HG02759 (cell line): Measurements from ENCODE around the gene RNASEH2C.
"Not testable (repeated sequence)": the region's sequence is repeated elsewhere in the genome, so short reads cannot be mapped to it uniquely, and the experiment has no call there.

Experiments used
- ATAC-seq: cut with Tn5 transposase; IDR thresholded peaks from one replicate; pipeline ENCODE4 v1.9.1; 2021; ENCODE audit warnings: mild to moderate bottlenecking, moderate library complexity; ENCODE audit not compliant: unreplicated experiment

RNASEH2C gene

DNA sequence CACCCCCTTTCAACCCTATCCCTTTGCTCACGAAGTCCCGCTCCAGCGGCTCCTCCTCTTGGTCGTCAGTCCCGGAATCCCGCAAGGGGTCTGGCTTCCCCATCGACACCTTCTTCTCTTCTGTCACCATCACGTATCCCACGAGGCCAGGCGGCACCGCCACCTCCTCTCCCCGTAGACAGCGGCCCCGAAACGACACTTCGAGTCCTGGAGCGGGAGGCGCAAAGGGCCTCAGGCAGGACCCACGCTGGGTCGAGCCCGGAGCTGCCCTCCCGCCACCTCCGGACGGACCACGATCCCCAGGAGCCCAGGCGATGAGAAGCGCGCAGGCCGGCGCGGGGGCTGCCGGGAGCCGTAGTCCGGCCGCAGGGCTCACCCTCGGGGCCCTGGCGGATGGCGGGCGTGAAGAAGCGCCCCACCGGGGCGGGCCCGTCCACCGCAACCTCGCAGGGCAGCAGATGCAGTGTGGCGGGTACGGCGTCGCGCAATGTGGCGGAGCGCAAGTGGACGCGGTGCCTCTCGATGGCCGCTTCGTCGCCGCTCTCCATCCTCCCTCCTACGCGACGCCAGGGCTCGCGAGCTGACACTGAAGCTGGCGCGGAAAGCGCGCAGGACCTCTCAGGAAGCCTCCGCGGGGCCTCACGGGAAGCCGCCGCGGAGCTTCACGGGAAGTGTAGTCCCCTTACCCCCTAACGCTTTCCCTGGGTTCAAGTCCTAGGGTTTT is at the start of gene RNASEH2C:
RNASEH2C (minus strand) TSS at position 588 of the 724 bp plus-strand sequence; CDS start at position 548, 40 bp downstream.
- peak; percentile 84 for ATAC-seq

DNA sequence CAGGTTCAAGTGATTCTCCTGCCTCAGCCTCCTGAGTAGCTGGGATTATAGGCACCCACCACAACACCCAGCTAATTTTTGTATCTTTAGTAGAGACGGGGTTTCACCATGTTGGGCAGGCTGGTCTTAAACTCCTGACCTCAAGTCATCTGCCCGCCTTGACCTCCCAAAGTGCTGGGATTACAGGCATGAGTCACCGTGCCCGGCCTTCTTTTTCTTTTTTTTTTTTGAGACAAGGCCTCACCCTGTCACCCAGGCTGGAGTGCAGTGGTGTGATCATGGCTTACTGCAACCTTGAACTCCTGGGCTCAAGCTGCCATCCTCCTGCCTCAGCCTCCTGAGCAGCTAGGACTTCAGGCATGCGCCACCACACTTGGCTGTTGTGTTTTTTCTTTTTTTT is 47.2 kb upstream of the RNASEH2C start:
- not testable (repeated sequence) for ATAC-seq

DNA sequence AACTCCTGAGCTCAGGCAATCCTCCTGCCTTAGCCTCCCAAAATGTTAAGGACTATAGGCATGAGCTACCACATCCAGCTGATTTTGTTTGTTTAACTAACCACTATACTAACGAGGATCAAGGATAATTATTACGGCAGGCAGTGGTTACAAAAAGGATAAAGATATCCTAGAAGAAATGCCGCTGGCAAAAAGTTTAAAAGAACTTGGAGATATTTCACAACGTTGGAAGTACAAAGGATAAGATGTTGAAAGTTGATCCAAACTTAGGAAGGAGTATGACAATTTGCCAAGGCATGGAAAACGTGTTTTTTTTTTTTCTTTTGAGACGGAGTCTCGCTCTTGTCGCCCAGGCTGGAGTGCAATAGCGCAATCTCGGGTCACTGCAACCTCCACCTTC is 46.8 kb upstream of the RNASEH2C start:
- ATAC-seq: no peak

DNA sequence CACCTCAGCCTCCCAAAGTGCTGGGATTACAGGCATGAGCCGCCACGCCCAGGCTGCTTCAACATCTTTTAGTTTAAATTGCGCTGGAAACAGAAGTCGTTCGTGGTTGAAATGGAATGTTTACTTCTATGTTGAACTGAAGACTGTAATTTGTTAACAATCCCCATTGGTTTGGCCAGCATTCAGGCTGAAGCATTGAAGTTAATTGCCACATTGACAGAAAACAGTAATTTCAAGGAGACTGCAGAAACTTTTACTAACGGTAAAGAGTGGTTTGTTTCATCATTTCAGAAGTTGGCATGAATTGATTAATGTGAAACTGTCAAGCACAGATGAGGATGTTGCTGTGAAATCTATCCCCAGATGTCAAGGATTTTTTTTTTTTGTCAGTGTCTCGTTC is 45.9 kb upstream of the RNASEH2C start:
- ATAC-seq: no peak

DNA sequence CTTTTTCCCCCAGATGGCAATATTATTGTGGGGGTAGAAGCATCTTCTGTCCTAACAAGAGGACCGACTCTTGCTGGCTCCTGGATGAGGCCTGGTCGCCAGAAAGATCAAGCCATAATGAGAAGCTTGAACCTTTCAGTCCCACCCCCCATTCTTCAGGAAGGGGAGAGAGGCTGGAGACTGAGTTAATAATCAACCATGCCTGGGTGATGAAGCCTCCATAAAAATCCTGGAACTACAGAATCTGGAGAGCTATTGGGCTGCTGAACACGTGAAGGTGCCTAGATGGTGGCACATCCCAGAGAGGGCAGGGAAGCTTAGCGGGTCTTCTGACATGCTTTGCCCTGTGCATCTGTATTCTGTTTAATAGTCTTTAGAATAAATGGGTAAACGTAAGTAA is 43.8 kb upstream of the RNASEH2C start:
- ATAC-seq: no peak

DNA sequence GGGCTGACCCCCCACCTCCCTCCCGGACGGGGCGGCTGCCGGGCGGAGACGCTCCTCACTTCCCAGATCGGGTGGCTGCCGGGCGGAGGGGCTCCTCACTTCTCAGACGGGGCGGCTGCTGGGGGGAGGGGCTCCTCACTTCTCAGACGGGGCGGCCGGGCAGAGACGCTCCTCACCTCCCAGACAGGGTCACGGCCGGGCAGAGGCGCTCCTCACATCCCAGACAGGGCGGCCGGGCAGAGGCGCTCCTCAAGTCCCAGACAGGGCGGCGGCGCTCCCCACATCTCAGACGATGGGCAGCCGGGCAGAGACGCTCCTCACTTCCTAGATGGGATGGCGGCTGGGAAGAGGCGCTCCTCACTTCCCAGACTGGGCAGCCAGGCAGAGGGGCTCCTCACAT is 42.2 kb upstream of the RNASEH2C start:
- not testable (repeated sequence) for ATAC-seq

DNA sequence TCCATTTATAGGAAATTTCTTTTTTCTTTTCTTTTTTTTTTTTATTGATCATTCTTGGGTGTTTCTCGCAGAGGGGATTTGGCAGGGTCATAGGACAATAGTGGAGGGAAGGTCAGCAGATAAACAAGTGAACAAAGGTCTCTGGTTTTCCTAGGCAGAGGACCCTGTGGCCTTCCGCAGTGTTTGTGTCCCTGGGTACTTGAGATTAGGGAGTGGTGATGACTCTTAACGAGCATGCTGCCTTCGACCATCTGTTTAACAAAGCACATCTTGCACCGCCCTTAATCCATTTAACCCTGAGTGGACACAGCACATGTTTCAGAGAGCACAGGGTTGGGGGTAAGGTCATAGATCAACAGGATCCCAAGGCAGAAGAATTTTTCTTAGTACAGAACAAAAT is 41.6 kb upstream of the RNASEH2C start:
- ATAC-seq: not testable (repeated sequence)

DNA sequence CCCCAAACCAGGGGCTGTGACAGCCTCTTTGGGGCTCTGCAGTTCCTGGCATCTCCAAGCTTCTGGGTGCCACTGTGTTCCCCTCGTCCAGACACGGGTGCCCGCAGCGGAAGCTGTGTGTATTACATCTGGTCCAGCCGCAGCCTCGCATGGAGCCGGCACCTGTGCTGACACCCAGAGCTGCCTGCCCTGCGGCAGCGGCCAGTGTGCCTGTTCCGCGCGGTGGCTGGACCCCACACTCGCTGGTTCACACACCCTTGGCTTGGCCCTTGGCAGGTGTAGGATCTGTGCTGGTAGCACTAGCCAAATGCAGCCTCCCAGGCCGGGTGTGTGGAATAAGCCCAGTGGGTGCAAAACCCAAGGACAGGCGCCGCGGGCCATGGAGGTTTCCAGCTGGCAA is 24.5 kb upstream of the RNASEH2C start:
- ATAC-seq: no peak

DNA sequence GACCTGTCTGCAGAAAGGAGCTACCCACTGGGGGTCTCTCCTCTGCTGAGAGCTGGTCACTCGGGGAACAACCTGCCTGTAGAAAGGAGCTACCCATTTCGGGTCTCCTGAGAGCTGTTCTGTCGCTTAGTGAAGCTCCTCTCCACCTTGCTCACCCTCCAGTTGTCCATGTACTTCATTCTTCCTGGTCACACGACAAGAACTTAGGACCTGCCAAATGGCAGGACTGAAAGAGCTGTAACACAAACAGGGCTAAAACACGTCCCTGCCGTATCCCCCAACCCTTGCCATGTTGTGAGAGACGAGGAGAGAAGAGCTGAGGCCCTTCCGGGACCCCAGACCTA is 24.1 kb upstream of the RNASEH2C start:
- ATAC-seq: no peak

DNA sequence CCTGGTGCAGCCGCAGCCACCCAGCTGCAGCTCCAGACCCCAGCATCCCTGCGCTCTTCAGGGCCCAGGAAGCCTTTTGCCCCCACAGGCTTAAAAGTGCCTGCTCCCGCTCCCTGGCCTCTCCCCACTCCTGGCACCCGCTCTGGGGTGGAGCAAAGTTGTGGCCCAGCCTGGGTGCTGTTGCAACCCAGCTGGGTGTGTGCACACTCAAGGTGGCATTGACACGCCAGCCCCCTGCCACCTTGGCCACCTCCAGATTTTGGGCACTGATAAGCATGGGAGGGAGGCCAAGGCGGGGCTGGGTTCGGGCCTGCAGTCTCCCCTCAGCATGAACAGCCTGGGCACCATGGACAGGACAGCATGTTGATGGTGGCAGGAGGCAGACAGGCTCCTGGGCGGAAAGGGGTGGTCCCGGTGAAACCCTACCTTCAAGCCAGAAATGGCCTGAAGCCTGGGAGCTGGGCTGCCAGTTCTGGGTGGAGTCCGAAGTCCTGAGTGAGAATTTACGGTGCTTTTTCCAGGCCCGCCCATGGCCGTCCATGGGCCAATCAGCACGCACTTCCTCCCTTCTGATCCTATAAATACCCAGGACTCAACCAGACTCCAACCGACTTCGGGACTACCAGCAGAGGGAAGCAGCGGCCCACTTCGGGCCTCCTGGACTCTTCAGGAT is 23.6 kb upstream of the RNASEH2C start:
- no peak for ATAC-seq

DNA sequence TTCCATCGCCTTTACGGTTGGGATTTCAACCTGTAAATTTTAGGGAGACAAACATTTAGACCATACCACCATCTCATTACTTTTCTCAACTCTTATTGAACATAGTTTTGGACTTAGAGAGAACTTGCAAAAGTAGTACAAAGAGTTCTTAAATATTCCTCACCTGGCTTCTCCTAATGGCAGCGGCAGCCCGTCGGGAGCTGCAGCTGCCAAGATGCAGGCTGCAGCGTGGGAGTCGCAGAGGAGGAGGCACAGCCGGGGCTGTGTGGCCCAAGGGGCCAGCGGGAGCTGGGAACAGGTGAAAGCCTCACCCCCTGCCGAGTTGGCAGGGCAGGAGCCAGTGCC is 23.1 kb upstream of the RNASEH2C start:
- no peak for ATAC-seq

DNA sequence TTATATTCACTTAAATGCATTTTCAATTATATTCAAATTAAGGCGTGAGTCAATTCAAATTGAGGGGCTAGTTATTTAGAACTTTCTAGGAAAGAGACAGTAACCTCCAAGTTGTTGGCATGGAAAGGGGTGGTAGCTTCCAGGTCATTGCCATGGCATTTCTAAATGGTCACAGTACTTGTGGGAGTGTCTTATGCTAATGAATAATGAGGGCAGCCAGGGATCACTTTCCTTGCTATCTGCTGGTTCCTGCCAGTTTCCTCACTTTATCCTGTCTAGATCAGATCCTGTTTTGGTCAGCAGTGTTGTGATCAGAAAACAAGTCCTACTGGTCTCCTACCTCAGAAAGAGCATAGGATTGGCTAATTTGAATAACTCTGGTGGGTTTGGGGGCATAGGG is 21.8 kb upstream of the RNASEH2C start:
- no peak for ATAC-seq

DNA sequence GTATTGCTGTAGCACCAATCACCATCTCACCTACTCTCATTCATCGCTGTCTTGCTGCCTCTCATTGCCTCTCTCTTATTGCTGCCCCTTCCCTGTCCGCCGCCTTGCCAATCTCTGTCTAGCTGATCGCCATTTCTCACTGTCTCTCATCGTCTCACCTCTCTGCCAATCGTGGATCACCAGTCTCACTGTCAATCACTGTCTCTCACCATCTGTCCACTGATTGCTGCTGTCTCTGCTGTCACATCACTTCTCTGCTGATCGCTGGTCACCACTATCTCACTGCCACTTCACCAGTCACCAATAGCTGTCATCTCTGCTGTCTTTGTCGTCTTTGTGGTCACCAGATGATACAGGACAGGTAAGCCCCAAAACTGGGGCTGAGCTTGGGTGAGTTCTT is 20.6 kb upstream of the RNASEH2C start:
- ATAC-seq: no peak

DNA sequence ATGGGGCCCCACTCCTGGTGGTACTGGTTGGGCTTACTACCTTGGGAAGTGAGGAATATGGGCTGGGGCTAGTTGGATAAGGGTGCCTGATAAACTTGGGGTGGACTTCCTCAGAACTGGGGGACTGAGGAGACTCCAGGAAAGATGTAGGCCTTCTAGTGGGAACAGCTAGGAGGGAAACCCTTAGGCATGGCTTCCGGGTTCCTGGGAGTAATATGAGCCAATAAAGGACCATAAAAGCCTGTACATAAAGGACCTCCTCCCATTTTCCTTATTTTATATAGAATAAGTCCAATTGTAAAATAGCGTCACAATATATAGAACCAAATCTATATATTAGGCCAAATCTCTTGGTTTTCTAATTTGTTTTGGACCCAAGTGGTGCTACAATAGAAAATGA is 18.4 kb upstream of the RNASEH2C start:
- no peak for ATAC-seq

DNA sequence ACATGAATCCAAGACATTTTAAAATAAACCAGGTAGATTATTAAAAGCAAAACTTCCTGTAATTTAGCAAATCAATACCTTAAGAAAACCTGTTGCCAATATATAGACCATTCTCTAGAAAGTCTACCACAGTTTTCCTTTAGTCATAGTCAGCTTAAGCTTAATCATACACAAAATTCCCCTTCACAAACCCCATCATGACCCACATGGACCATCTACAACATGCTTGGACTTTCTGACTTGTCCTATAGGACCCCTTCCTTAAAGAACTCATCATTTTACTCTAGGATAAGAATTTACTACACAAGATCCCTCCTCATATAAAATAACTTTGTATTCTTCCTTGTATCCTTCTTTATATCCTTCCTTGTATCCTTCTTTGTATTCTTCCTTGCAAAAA is 16.2 kb upstream of the RNASEH2C start:
- no peak for ATAC-seq

DNA sequence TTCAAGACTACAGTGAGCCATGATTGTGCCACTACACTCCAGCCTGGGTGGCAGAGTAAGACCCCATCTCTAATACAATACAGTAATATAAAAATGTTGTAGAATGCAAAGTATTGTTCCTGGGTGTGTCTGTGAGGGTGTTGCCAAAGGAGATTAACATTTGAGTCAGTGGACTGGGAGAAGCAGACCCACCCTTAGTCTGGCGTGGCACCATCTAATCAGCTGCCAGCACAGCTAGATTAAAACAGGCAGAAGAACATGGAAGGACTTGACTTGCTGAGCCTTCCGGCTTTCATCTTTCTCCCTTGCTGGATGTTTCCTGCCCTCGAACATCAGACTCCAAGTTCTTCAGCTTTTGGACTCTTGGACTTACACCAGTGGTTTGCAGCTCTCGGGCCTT is 14.5 kb upstream of the RNASEH2C start:
- not testable (repeated sequence) for ATAC-seq

DNA sequence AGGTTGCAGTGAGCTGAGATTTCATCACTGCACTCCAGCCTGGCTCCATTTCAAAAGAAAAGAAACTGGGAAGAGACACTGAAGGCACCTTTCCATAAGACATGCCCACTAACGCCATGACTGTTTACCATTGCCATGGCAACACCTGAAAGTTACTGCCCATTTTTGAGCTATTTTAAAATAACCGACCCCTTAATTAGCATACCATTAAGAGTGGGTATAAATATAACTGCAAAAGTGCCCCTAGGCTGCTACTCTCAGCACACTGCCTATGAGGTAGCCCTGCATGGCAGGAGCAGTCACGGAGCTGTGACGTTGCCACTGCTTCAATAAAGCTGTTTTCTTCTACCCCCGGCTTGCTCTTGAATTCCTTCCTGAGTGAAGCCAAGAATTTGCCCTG is 9.9 kb upstream of the RNASEH2C start:
- ATAC-seq: no peak

DNA sequence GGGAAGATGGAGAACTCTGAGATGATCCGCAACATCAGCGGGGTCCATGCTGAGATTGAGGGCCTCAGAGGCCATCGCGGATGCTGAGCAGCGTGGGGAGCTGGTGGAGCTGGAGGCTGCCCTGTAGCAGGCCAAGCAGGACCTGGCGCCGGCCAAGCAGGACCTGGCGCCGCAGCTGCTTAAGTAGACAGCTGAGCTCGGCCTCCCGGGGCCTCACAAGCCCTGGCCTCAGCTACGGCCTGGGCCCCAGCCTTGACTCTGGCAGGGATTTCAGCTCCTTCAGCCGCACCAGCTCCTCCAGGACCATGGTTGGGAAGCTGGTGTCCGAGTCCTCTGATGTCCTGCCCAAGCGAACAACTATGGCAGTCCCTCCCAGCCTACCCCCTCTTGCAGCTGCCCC is 7.3 kb upstream of the RNASEH2C start:
- ATAC-seq: no peak

DNA sequence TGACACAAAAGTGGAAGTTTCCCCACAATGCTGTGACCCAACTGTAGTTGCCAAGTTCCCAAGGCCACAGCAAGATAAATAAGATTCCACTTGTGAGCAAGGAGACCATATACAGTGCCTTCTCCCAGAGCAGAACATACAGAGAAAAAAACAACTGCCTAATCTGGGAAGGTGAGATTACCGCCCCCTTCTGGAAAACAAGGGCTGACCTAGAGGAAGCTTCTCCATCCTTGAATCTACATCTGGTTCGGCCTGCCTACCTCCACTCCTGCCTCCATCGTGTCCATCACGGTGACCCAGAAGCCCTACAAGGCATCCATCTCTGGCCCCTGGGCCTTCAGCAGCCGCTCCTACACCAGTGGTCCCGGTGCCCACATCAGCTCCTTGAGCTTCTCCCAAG is 6.1 kb upstream of the RNASEH2C start:
- ATAC-seq: no peak

DNA sequence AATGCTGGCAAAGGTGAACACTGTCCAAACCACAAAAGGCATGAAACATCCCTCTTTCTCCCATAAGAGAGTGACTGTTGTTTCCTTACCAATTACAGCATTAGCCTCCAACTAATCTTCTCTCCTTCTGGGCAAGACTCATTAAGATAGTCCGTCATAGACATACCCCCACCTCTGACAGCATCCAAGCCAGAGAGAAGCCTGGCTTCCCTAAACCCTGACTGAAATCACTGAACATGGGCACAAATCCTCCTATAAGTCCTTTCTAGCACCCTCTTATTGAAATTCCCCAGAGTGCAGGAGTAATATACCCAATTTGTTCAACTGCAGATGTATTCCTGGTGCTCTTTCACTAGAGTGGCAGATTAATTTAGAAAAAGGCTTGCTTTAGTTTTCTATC is 1.7 kb upstream of the RNASEH2C start:
- ATAC-seq: no peak

DNA sequence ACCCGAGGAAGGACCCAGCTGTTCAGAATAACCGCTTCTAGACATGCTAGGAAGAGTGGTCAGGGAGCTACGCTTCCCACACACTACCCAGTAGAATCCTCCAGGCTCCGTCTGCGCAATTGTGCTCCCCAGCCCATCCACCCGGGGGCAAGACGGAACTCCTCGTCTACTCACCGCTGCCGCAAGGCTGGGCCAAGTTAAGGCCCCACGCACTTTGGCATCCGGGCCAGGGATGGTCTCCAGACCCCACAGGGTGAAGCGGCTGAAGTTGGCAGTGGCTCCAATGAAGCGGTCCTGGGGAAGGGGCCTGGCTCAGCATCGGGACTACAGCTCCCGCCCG is 757 bp downstream of the RNASEH2C start:
- peak; percentile 9 for ATAC-seq

DNA sequence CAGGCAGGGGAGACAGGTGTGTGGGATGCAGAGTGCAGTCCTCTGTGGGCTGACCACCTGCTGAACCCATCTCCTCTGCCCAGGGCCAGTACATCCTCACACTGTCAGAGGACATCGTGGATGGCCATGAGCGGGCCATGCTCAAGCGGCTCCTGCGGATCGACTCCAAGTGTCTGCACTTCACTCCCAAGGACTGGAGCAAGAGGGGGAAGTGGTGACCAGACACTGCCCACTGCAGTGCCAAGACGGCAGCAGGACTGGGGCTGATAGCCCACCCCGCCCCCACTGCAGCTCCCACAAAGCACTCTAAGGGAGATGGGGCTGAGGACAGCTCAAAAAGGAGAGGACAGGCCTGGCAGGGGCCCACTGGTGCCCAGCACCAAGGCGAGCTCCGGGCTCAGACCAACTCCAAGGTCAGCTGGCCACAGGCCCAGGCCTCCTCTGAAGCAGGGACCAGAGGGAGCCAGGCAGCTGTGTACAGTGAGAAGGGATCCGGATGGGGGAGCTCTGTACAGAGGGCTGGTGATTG is 1.6 kb downstream of the RNASEH2C start:
- no peak for ATAC-seq

DNA sequence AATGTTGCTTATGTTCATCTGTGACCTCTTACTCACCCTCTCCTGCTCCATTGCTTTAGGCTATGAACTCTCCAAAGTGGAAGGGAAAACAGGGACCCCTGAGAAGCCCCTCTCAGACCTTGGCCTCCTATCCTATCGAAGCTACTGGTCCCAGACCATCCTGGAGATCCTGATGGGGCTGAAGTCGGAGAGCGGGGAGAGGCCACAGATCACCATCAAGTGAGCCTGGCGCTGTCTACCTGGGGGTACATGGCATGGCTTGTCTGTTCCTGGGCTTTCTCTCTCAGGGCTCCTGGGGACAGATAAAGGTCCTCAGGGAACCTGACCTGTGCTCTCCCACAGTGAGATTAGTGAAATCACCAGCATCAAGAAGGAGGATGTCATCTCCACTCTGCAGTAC is 2.1 kb downstream of the RNASEH2C start:
- ATAC-seq: no peak
